ENCODE data around the gene FOXP2. TPM values are rescaled to one million over a fixed set of nuclear protein-coding genes. Genes with fewer than 3 reads are reported as not detected.

The FOXP2 gene
- total and polyA plus RNA-seq, 2 donors (not counting 1 experiment from before 2014, with no cell fraction given) = not detected

DNA sequence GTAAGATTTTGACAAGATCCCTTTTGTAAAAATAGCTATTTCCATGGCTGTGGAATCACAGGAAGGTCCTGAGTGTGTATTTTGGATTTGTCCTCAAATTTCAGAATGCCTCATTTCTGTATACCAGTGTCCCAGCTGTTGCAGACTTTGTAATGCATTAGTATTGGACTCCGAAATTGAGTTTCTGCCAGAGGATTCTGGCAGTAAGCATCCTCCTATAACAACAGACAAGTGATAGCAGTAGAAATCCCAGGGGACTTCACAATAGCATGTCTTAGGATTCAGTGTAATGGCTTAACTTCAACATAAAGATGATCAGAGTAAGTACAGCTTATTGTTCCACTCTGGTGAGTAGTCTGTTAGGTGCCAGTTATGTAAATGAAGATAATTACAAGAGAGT, 104.6 kb downstream of the FOXP2 start:
- Histone ChIP-seq H3K36me3 (replicated peaks in 1 of 2; ENCODE audit: control extremely low read depth in 1 of 2, control insufficient read depth in 1 of 2, extremely low read depth in 1 of 2, insufficient read depth in 2 of 2, low read length in 1 of 2) (no peaks in the 10 kb centered on the region), H3K9me3 (ENCODE audit: control extremely low read depth in 1 of 3, control insufficient read depth in 2 of 3, insufficient read depth in 1 of 3, low read length in 2 of 3) (no peaks in the 10 kb centered on the region), H3K27ac (ENCODE audit: low read length in 2 of 2) (no peak overlapping the region), H2AFZ (ENCODE audit: insufficient read depth, low read depth, low read length, poor library complexity, severe bottlenecking) (no peak overlapping the region), H3K4me2 (replicated peaks; ENCODE audit: low read depth, low read length, poor library complexity, severe bottlenecking) (no peak overlapping the region), H3K4me1 (ENCODE audit: control insufficient read depth in 2 of 2, insufficient read depth in 2 of 2, low read length in 2 of 2) (no peaks in the 10 kb centered on the region), H3K79me2 (ENCODE audit: control insufficient read depth, insufficient read depth, low read length) (no peaks in the 10 kb centered on the region), H3K27me3 (replicated peaks in 1 of 4; ENCODE audit: control extremely low read depth in 1 of 4, control insufficient read depth in 3 of 4, insufficient read depth in 4 of 4, low read length in 3 of 4) (no peaks in the 10 kb centered on the region), H3K9ac (ENCODE audit: low read length) (no peak overlapping the region), H3K4me3 (ENCODE audit: control extremely low read depth in 1 of 5, extremely low read depth in 1 of 5, insufficient read depth in 1 of 5, low read depth in 2 of 5, low read length in 4 of 5) (no peak overlapping the region), H4K20me1 (ENCODE audit: control insufficient read depth, insufficient read depth, low read length, poor library complexity, severe bottlenecking) (no peaks in the 10 kb centered on the region)
- no peaks in the 10 kb centered on the region for H3K9me3 Mint-ChIP-seq (ENCODE audit: insufficient read depth)
- ATAC-seq (ENCODE audit: low read depth) (no peak), DNase-seq (no peak)
- H3K4me1 Mint-ChIP-seq = no peaks in the 10 kb centered on the region
- intact Hi-C loops (cut with micrococcal nuclease) = no loop called here
- no peak overlapping the region for H3K27ac Mint-ChIP-seq
- H3K4me3 Mint-ChIP-seq = no peak overlapping the region
- TF ChIP-seq EZH2 (IDR thresholded peaks at IDR 0.05; ENCODE audit: borderline replicate concordance, insufficient read depth, low read depth, low read length, poor library complexity, severe bottlenecking) (no peak), CTCF (IDR thresholded peaks at IDR 0.05) (no peak)
- ChIA-PET POLR2A (no interaction called here), CTCF (no interaction called here)
- no peaks in the 10 kb centered on the region for H3K27me3 Mint-ChIP-seq
- WGBS (ENCODE audit: insufficient coverage) = no CpG with 5 or more reads among the region's 1 CpG

- Histone ChIP-seq H3K9ac (ENCODE audit: low read length) (no peak overlapping the region), H4K20me1 (ENCODE audit: control insufficient read depth, insufficient read depth, low read length, poor library complexity, severe bottlenecking) (no peaks in the 10 kb centered on the region), H3K4me3 (ENCODE audit: control extremely low read depth in 1 of 5, extremely low read depth in 1 of 5, insufficient read depth in 1 of 5, low read depth in 2 of 5, low read length in 4 of 5) (no peak overlapping the region), H3K27ac (ENCODE audit: low read length in 2 of 2) (no peak overlapping the region), H3K36me3 (replicated peaks in 1 of 2; ENCODE audit: control extremely low read depth in 1 of 2, control insufficient read depth in 1 of 2, extremely low read depth in 1 of 2, insufficient read depth in 2 of 2, low read length in 1 of 2) (no peaks in the 10 kb centered on the region), H3K9me3 (ENCODE audit: control extremely low read depth in 1 of 3, control insufficient read depth in 2 of 3, insufficient read depth in 1 of 3, low read length in 2 of 3) (no peaks in the 10 kb centered on the region), H3K4me1 (ENCODE audit: control insufficient read depth in 2 of 2, insufficient read depth in 2 of 2, low read length in 2 of 2) (no peaks in the 10 kb centered on the region), H3K4me2 (replicated peaks; ENCODE audit: low read depth, low read length, poor library complexity, severe bottlenecking) (no peak overlapping the region), H2AFZ (ENCODE audit: insufficient read depth, low read depth, low read length, poor library complexity, severe bottlenecking) (no peak overlapping the region), H3K27me3 (replicated peaks in 1 of 4; ENCODE audit: control extremely low read depth in 1 of 4, control insufficient read depth in 3 of 4, insufficient read depth in 4 of 4, low read length in 3 of 4) (no peaks in the 10 kb centered on the region), H3K79me2 (ENCODE audit: control insufficient read depth, insufficient read depth, low read length) (no peaks in the 10 kb centered on the region)
- ChIA-PET POLR2A (no interaction called here), CTCF (no interaction called here)
- TF ChIP-seq EZH2 (IDR thresholded peaks at IDR 0.05; ENCODE audit: borderline replicate concordance, insufficient read depth, low read depth, low read length, poor library complexity, severe bottlenecking) = no peak
- no peak for TF ChIP-seq CTCF (IDR thresholded peaks at IDR 0.05)
- no CpG with 5 or more reads among the region's 1 CpG for WGBS (ENCODE audit: insufficient coverage)
- intact Hi-C loops (cut with micrococcal nuclease) = no loop called here
- H3K27ac Mint-ChIP-seq = no peak overlapping the region
- ATAC-seq (ENCODE audit: low read depth) (no peak), DNase-seq (no peak)
- H3K9me3 Mint-ChIP-seq (ENCODE audit: insufficient read depth) = no peaks in the 10 kb centered on the region
- H3K4me1 Mint-ChIP-seq = no peaks in the 10 kb centered on the region
- no peak overlapping the region for H3K4me3 Mint-ChIP-seq
- H3K27me3 Mint-ChIP-seq = no peaks in the 10 kb centered on the region
These were observed 107.5 kb downstream of the FOXP2 start for GRCh38 chr7:114522081-114522480.

Measured in B cell (primary cell).